HG02610 (cell line): ENCODE data around the gene FGD6.
"Not testable (repeated sequence)": the region's sequence is repeated elsewhere in the genome, so short reads cannot be mapped to it uniquely, and the experiment has no call there.

Experiments used
- ATAC-seq: cut with Tn5 transposase; IDR thresholded peaks from one replicate; pipeline ENCODE4 v1.9.1; 2021; ENCODE audit warnings: mild to moderate bottlenecking, moderate library complexity; ENCODE audit not compliant: unreplicated experiment

The FGD6 gene

GRCh38 chr12:95217377-95218149 lies at the start of gene FGD6, which contains the start of gene VEZT:
TSS of gene FGD6 (minus strand) at chr12:95217467. CDS start at chr12:95217240, 227 bp downstream.
TSS of gene VEZT (plus strand) at chr12:95217807. CDS start at chr12:95217851, 44 bp downstream.
- ATAC-seq: peak; percentile 96

GRCh38 chr12:95266254-95266653 lies 49.0 kb upstream of the FGD6 start:
- no peak for ATAC-seq

- ATAC-seq: no peak
Measured at GRCh38 chr12:95265765-95266164, 48.5 kb upstream of the FGD6 start.

GRCh38 chr12:95262808-95263207 lies 45.5 kb upstream of the FGD6 start:
- no peak for ATAC-seq

GRCh38 chr12:95261109-95261508 lies 43.8 kb upstream of the FGD6 start:
- no peak for ATAC-seq

- ATAC-seq: no peak
Measured at GRCh38 chr12:95259368-95259767, 42.1 kb upstream of the FGD6 start.

GRCh38 chr12:95258803-95259202 lies 41.5 kb upstream of the FGD6 start:
- ATAC-seq: no peak

GRCh38 chr12:95258151-95258550 lies 40.9 kb upstream of the FGD6 start:
- ATAC-seq: no peak

- ATAC-seq: no peak
Measured at GRCh38 chr12:95257541-95257940, 40.3 kb upstream of the FGD6 start.

GRCh38 chr12:95253386-95253785 lies 36.1 kb upstream of the FGD6 start:
- ATAC-seq: no peak

- ATAC-seq: no peak
Measured at GRCh38 chr12:95248604-95249360, 31.5 kb upstream of the FGD6 start.

GRCh38 chr12:95248095-95248494 lies 30.8 kb upstream of the FGD6 start:
- no peak for ATAC-seq

- no peak for ATAC-seq
Measured at GRCh38 chr12:95244350-95244749, 27.1 kb upstream of the FGD6 start.

- no peak for ATAC-seq
Measured at GRCh38 chr12:95243497-95244183, 26.4 kb upstream of the FGD6 start.

GRCh38 chr12:95241761-95242506 lies 24.7 kb upstream of the FGD6 start:
- no peak for ATAC-seq

- ATAC-seq: not testable (repeated sequence)
Measured at GRCh38 chr12:95241138-95241537, 23.9 kb upstream of the FGD6 start.

GRCh38 chr12:95240556-95240955 lies 23.3 kb upstream of the FGD6 start:
- ATAC-seq: no peak

- not testable (repeated sequence) for ATAC-seq
Measured at GRCh38 chr12:95239835-95240234, 22.6 kb upstream of the FGD6 start.

GRCh38 chr12:95239216-95239615 lies 21.9 kb upstream of the FGD6 start:
- ATAC-seq: no peak

- ATAC-seq: no peak
Measured at GRCh38 chr12:95238150-95238549, 20.9 kb upstream of the FGD6 start.

- no peak for ATAC-seq
Measured at GRCh38 chr12:95237315-95237714, 20.0 kb upstream of the FGD6 start.
